G401.6 (cell line): ENCODE data around the gene NFIA.

Source experiments
- FAIRE-seq: peaks from 2 replicates; lab custom pipeline; 2012; peaks lifted over from hg19 to GRCh38; lab: Jason Lieb, UNC

The NFIA gene

GRCh38 chr1:61436016-61436415, 353.7 kb downstream of the NFIA start:
- no peak for FAIRE-seq

- FAIRE-seq: no peak
These were observed 354.2 kb downstream of the NFIA start for GRCh38 chr1:61436491-61437120.

- FAIRE-seq: no peak
These were observed 356.9 kb downstream of the NFIA start for GRCh38 chr1:61439234-61439633.

- FAIRE-seq: no peak
These were observed 359.4 kb downstream of the NFIA start for GRCh38 chr1:61441723-61442262.

- FAIRE-seq: no peak
These were observed 360.2 kb downstream of the NFIA start for GRCh38 chr1:61442544-61442943.

- no peak for FAIRE-seq
These were observed 361.9 kb downstream of the NFIA start for GRCh38 chr1:61444288-61444687.

- FAIRE-seq: no peak
These were observed 363.0 kb downstream of the NFIA start for GRCh38 chr1:61445269-61445825.

GRCh38 chr1:61446531-61446991, 364.2 kb downstream of the NFIA start:
- FAIRE-seq: no peak

- FAIRE-seq: no peak
These were observed 365.0 kb downstream of the NFIA start for GRCh38 chr1:61447106-61447967.

- FAIRE-seq: no peak
These were observed 365.6 kb downstream of the NFIA start for GRCh38 chr1:61447968-61448430.

GRCh38 chr1:61448914-61449313, 366.6 kb downstream of the NFIA start:
- no peak for FAIRE-seq

GRCh38 chr1:61449410-61449809, 367.0 kb downstream of the NFIA start:
- no peak for FAIRE-seq

GRCh38 chr1:61450454-61450853, 368.1 kb downstream of the NFIA start:
- no peak for FAIRE-seq

GRCh38 chr1:61450872-61451571, 368.7 kb downstream of the NFIA start:
- no peak for FAIRE-seq

GRCh38 chr1:61451572-61451968, 369.2 kb downstream of the NFIA start:
- no peak for FAIRE-seq

- FAIRE-seq: no peak
These were observed 370.0 kb downstream of the NFIA start for GRCh38 chr1:61452176-61453035.

GRCh38 chr1:61453111-61453961, 371.0 kb downstream of the NFIA start:
- peak; percentile 91 for FAIRE-seq

GRCh38 chr1:61455400-61455799, 373.0 kb downstream of the NFIA start:
- FAIRE-seq: no peak

GRCh38 chr1:61457526-61458040, 375.2 kb downstream of the NFIA start:
- FAIRE-seq: no peak

GRCh38 chr1:61459345-61459744, 377.0 kb downstream of the NFIA start:
- FAIRE-seq: no peak
